Mucosa of descending colon (tissue), 3 donors: ENCODE measurements around the gene MIAT. TPM values are rescaled to one million over a fixed set of nuclear protein-coding genes. Genes with fewer than 3 reads are reported as not detected.
A peak's percentile ranks its signal among the peaks of the same experiment; 100 is the strongest.

Experiments
- ATAC-seq: fragments of 200-7000 bp; cut with Tn5 transposase; one replicate; pipeline ENCODE4 v1.9.1; 2020; ENCODE audit warnings: mild to moderate bottlenecking, moderate library complexity
- DNase-seq, 3 donors: peaks; one replicate each; pipeline ENCODE4 v3.0.0-alpha.2; 2020
- H3K36me3 ChIP-seq: fragments of 200-600 bp; one replicate; pipeline ENCODE4 v1.8.0; 2021; ENCODE audit warnings: low read depth, mild to moderate bottlenecking
- H3K4me1 ChIP-seq: fragments of 200-600 bp; one replicate; pipeline ENCODE4 v1.8.0; 2021; ENCODE audit warnings: low read depth, mild to moderate bottlenecking
- H3K4me3 ChIP-seq: fragments of 200-600 bp; one replicate; pipeline ENCODE4 v1.8.0; 2021; ENCODE audit warnings: mild to moderate bottlenecking
- H3K9me3 ChIP-seq: fragments of 200-600 bp; one replicate; pipeline ENCODE4 v1.8.0; 2021; ENCODE audit warnings: mild to moderate bottlenecking
- CTCF ChIP-seq: fragments of 200-600 bp; IDR thresholded peaks from one replicate; pipeline ENCODE4 v1.8.0; 2022; ENCODE audit warnings: antibody characterized with exemption, mild to moderate bottlenecking
- intact Hi-C, 2 donors: fragments of 100-400 bp; cut with DNase I in 1 of 2; cut with micrococcal nuclease in 1 of 2; formaldehyde crosslinking; loops; one replicate each; pipeline versions ENCODE4 v1.11.0 to v1.11.1; 2022; cut with DNase I, micrococcal nuclease
- total RNA-seq, 3 donors: library from RNA; stranded (reverse); fragmentation: NEBNext Ultra II Directional in 2 of 3; extraction: Animal tissue kit (Norgen Biotek cat#: 25700) in 2 of 3; gene quantifications; one replicate each; pipeline versions ENCODE4 v1.2.1 to v1.2.4, GENCODE V29; 2021 to 2023
- donor health status: DM: no; HTN: no; CAD: no; lungs with moderate emphysema.
- donor health status: DM: no; HTN: no; CAD: no.
- donor health status: DM: no; HTN: yes; CAD: no.

MIAT gene
- total RNA-seq, 3 donors from 2014 or later: 3.3 to 7.1 (median 3.5) TPM

DNA sequence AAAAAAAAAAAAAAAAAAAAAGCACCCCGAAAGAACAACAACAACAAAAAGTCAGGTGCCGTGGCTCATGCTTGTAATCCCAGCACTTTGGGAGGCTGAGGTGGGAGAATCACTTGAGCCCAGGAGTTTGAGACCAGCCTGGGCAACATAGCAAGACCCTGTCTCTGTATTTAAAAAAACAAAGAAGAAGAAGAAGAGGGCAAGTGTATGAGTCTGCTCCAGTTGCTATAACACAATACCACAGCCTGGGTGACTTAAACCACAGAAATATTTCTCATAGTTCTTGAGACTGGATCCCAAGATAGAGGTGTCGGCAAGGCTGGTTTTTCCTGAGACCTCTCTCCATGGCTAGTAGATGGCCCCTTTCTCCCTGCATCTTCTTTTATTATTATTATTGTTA is 23.2 kb upstream of the MIAT start:
- no peak for TF ChIP-seq CTCF
- H3K4me3 ChIP-seq: no peak overlapping the region
- DNase-seq: no peak

GRCh38 chr22:26635117-26635516 is 22.3 kb upstream of the MIAT start:
- Histone ChIP-seq H3K4me1 (no peaks in the 10 kb centered on the region), H3K4me3 (no peak overlapping the region), H3K9me3 (no peaks in the 10 kb centered on the region), H3K36me3 (no peaks in the 10 kb centered on the region)
- intact Hi-C loops: no loop called here
- ATAC-seq (no peak), DNase-seq (no peak)
- TF ChIP-seq CTCF: no peak

More for the DNA sequence above, 23.2 kb upstream of the MIAT start:
- ATAC-seq: no peak
- intact Hi-C loops: no loop called here
- no peaks in the 10 kb centered on the region for H3K9me3 ChIP-seq
- H3K4me1 ChIP-seq: peaks cover 4% of the 10 kb centered on the region
- no peaks in the 10 kb centered on the region for H3K36me3 ChIP-seq

- no peaks in the 10 kb centered on the region for H3K9me3 ChIP-seq
- H3K4me3 ChIP-seq: no peak overlapping the region
- ATAC-seq (no peak), DNase-seq (no peak)
- no peak for TF ChIP-seq CTCF
- H3K4me1 ChIP-seq: no peaks in the 10 kb centered on the region
- H3K36me3 ChIP-seq: no peaks in the 10 kb centered on the region
- intact Hi-C loops: no loop called here
Observed at GRCh38 chr22:26636296-26636695, 21.1 kb upstream of the MIAT start.

GRCh38 chr22:26642465-26643417 is 14.6 kb upstream of the MIAT start:
- TF ChIP-seq CTCF: no peak
- intact Hi-C loops: no loop called here
- peak; percentile 53 to 82 (median 68) for DNase-seq

GRCh38 chr22:26643418-26644100 is 13.8 kb upstream of the MIAT start:
- DNase-seq (no peak), ATAC-seq (no peak)
- Histone ChIP-seq H3K9me3 (no peaks in the 10 kb centered on the region), H3K36me3 (no peaks in the 10 kb centered on the region), H3K4me1 (peaks cover 11% of the 10 kb centered on the region), H3K4me3 (no peak overlapping the region)
- no peak for TF ChIP-seq CTCF
- intact Hi-C loops: no loop called here

More at GRCh38 chr22:26642465-26643417, 14.6 kb upstream of the MIAT start:
- peaks cover 11% of the 10 kb centered on the region for H3K4me1 ChIP-seq
- ATAC-seq: peak; percentile 61
- no peaks in the 10 kb centered on the region for H3K9me3 ChIP-seq
- no peak overlapping the region for H3K4me3 ChIP-seq
- no peaks in the 10 kb centered on the region for H3K36me3 ChIP-seq
